ENCODE results near the gene PEAK1.

DNA sequence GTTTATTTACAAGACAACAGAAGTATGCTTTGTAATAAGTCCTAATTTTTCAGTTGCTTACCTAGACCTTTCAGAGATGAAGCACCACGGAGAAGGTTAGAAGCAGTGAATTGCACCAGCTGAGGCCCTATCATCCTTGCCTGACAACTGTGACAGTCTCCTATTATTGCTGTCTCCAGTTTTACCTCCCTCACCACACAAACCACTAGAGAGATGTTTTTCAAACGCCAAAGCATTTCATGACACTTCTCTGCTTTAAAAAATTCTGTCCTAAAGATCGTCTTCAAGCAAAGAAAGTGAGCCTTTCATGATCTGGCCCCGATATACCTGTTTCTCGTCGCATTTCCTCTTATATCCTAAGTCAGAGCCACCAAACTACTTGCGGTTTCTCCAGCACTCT lies 276.7 kb downstream of the PEAK1 start:
- TF ChIP-seq CTCF (conservative IDR thresholded peaks at IDR 0.05) (no peak), ZFX (IDR thresholded peaks at IDR 0.05) (no peak)
